Cardiac muscle cell (in vitro differentiated cells and primary cell): ENCODE data around the gene PAFAH1B1. TPM values are rescaled to one million over a fixed set of nuclear protein-coding genes. Genes with fewer than 3 reads are reported as not detected.
A peak's percentile ranks its signal among the peaks of the same experiment; 100 is the strongest.

Experiments
- DNase-seq, 2 donors: peaks; one replicate each; pipeline versions ENCODE4 v3.0.0 to v3.0.0-alpha.2; 2010 to 2017; ENCODE audit warnings: low read depth in 1 of 2, low spot score in 1 of 2
- H3K27ac ChIP-seq: fragments of 200-600 bp; sonication (generic); 2 replicates; pipeline ENCODE4 v1.5.1; 2016
- H3K27me3 ChIP-seq: fragments of 200-600 bp; sonication (generic); 2 replicates; pipeline ENCODE4 v1.6.0; 2016; ENCODE audit warnings: control low read depth
- H3K36me3 ChIP-seq: fragments of 200-600 bp; sonication (generic); 2 replicates; pipeline ENCODE4 v1.5.1; 2016; ENCODE audit warnings: control low read depth
- H3K4me1 ChIP-seq: fragments of 200-600 bp; sonication (generic); 2 replicates; pipeline ENCODE4 v1.8.1; 2017; ENCODE audit warnings: low read depth, mild to moderate bottlenecking, mixed run types
- H3K4me3 ChIP-seq: fragments of 200-600 bp; sonication (generic); 2 replicates; pipeline ENCODE4 v1.5.1; 2016; ENCODE audit warnings: mild to moderate bottlenecking
- H3K9me3 ChIP-seq: fragments of 200-600 bp; sonication (generic); 2 replicates; pipeline ENCODE4 v1.5.1; 2017; ENCODE audit warnings: low read depth, mild to moderate bottlenecking, control low read depth
- polyA plus RNA-seq: library from polyadenylated mRNA; unstranded; fragments of >200 nt; fragmentation: Nextera tagmentation; extraction: Ambion mirVana; gene quantifications from 2 replicates; pipeline ENCODE4 v1.2.1, GENCODE V29; 2016
- total RNA-seq: library from RNA; depleted of rRNA; stranded (reverse); fragments of >200 nt; gene quantifications from 2 replicates; pipeline ENCODE4 v1.2.3, GENCODE V29; 2016
- TF ChIP-seq, protein P1 (sequence below): IDR thresholded peaks from 2 replicates; pipeline ENCODE4 v1.5.1; 2012; ENCODE audit warnings: low read depth, mild to moderate bottlenecking, low read length

PAFAH1B1 gene
- total and polyA plus RNA-seq, 2 experiments from 2014 or later = 49.3 to 79.3 TPM

GRCh38 chr17:2580661-2581060, 12.8 kb upstream of the PAFAH1B1 start:
- H3K9me3 ChIP-seq = no peaks in the 10 kb centered on the region
- no peaks in the 10 kb centered on the region for H3K4me1 ChIP-seq
- H3K36me3 ChIP-seq = no peaks in the 10 kb centered on the region
- no peak overlapping the region for H3K4me3 ChIP-seq
- DNase-seq = no peak
- H3K27me3 ChIP-seq = no peaks in the 10 kb centered on the region
- H3K27ac ChIP-seq = no peak overlapping the region
- TF ChIP-seq, protein P1, sequence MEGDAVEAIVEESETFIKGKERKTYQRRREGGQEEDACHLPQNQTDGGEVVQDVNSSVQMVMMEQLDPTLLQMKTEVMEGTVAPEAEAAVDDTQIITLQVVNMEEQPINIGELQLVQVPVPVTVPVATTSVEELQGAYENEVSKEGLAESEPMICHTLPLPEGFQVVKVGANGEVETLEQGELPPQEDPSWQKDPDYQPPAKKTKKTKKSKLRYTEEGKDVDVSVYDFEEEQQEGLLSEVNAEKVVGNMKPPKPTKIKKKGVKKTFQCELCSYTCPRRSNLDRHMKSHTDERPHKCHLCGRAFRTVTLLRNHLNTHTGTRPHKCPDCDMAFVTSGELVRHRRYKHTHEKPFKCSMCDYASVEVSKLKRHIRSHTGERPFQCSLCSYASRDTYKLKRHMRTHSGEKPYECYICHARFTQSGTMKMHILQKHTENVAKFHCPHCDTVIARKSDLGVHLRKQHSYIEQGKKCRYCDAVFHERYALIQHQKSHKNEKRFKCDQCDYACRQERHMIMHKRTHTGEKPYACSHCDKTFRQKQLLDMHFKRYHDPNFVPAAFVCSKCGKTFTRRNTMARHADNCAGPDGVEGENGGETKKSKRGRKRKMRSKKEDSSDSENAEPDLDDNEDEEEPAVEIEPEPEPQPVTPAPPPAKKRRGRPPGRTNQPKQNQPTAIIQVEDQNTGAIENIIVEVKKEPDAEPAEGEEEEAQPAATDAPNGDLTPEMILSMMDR = no peak

DNA sequence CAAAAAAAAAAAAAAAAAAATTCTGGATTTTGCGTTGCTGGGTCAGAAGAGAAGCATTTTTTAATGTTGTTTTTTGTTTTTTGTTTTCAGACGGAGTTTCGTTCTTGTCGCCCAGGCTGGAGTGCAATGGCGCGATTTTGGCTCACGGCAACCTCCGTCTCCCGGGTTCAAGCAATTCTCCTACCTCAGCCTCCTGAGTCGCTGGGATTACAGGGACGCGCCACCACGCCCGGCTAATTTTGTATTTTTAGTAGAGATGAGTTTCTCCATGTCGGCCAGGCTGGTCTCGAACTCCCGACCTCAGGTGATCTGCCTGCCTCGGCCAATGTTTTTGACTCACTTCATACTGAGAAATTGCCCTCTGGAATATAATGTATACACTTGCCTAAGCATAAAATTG, 11.0 kb upstream of the PAFAH1B1 start:
- Histone ChIP-seq H3K36me3 (no peaks in the 10 kb centered on the region), H3K27me3 (no peaks in the 10 kb centered on the region), H3K9me3 (no peaks in the 10 kb centered on the region), H3K4me3 (no peak overlapping the region), H3K4me1 (no peaks in the 10 kb centered on the region), H3K27ac (no peak overlapping the region)
- TF ChIP-seq, protein P1 = no peak
- DNase-seq = no peak

DNA sequence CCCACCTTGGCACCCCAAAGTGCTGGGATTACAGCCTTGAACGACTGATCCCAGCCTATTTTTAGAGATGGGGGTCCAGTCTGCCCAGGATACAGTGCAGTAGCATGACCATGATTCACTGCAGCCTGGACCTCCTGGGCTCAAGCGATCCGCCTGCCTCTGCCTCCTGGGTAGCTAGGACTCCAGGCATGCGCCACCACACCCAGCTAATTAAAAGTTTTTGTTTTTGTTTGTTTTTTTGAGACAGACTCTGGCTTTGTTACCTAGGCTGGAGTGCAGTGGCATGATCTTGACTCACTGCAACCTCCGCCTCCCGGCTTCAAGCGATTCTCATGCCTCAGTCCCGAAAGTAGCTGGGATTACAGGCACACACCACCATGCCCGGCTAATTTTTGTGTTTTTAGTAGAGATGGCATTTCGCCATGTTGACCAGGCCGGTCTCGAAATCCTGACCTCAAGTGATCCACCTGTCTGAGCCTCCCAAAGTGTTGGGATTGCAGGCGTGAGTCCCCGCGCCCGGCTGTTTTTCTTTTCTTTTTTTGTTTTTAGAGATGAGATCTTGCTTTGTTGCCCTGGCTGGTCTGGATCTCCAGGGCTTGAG, 2.3 kb upstream of the PAFAH1B1 start:
- no peak for DNase-seq
- no peak overlapping the region for H3K27ac ChIP-seq
- TF ChIP-seq, protein P1 = no peak
- no peaks in the 10 kb centered on the region for H3K27me3 ChIP-seq
- H3K4me1 ChIP-seq = peaks cover 13% of the 10 kb centered on the region
- no peaks in the 10 kb centered on the region for H3K9me3 ChIP-seq
- no peaks in the 10 kb centered on the region for H3K36me3 ChIP-seq
- no peak overlapping the region for H3K4me3 ChIP-seq

- peak; percentile 83 to 91 for DNase-seq
- TF ChIP-seq, protein P1 = no peak
- H3K27me3 ChIP-seq = no peaks in the 10 kb centered on the region
- H3K4me1 ChIP-seq = peaks cover 16% of the 10 kb centered on the region
- H3K36me3 ChIP-seq = no peaks in the 10 kb centered on the region
- H3K27ac ChIP-seq = peak overlapping the region; percentile 98
- no peaks in the 10 kb centered on the region for H3K9me3 ChIP-seq
- peak overlapping the region; percentile 91 for H3K4me3 ChIP-seq
Observed at GRCh38 chr17:2593821-2594721, 617 bp downstream of the PAFAH1B1 start.

DNA sequence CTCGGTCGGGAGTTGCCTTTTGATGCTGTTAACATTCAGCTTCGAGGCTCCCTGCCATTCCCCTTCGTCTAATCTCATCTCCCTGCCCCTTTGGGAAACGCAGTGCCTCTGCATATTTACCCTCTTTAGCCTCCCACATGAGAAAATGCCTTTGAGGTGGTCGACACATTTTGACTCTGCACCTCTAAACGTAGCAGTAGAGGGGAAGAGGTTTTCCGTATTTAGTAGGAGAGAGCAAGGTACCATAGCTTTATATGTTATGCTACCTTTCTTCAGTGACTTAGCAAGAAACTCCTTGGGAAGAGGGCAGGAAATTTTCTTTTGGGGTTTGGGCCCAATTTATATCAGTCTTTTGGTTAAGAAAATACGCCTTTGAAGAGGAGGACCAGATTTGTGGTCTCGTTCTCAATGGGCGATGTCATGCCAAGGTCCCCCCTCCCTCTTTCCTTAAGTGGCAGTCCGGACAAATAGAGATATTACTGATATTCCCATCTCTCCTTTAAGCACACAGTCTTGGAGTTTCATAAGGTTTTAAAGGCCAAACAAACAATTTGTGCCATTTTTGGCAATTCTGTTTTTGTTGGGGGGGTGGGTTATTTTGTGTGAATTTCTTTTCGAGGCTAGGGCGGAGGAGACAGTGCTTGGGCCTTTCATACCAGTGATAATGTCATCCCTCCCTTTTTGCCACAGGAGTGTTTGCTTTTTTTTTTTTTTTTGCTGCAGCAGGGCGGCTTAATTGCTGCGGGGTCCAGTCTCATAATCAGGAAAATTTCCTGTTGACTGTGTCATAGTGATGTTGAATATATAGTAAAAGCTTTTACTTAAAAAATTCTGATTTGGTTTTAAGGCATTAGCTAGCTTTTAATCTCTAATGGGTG, 1.5 kb downstream of the PAFAH1B1 start:
- peak overlapping the region; percentile 98 for H3K27ac ChIP-seq
- no peaks in the 10 kb centered on the region for H3K36me3 ChIP-seq
- peak overlapping the region; percentile 91 for H3K4me3 ChIP-seq
- TF ChIP-seq, protein P1 = no peak
- peak in 1 of 2 donors; percentile 11 for DNase-seq
- H3K4me1 ChIP-seq = peaks cover 16% of the 10 kb centered on the region
- no peaks in the 10 kb centered on the region for H3K9me3 ChIP-seq
- no peaks in the 10 kb centered on the region for H3K27me3 ChIP-seq
